ENCODE data around the gene FAM43B. TPM values are rescaled to one million over a fixed set of nuclear protein-coding genes. Genes with fewer than 3 reads are reported as not detected.

FAM43B gene
- total RNA-seq, 1 donor from 2014 or later, result 0.52 TPM

DNA sequence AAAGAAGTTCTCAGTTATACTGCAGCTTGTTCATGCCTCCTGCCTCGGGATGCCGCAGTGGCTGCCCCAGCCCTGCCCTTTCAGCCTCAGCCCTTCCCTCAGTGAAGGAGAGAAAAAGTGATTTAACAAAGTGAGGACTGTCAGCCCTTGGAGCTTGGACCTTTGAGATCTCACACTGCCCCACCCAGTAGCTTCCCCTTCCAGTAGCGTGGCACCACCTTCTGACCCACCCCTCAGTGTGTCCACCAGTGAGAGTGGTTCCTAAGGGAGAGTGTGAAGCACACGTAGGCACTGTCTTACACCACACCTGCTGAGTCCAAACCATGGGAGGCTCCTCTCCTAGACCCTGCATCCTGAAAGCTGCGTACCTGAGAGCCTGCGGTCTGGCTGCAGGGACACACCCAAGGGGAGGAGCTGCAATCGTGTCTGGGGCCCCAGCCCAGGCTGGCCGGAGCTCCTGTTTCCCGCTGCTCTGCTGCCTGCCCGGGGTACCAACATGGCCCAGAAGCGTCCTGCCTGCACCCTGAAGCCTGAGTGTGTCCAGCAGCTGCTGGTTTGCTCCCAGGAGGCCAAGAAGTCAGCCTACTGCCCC is 36.4 kb downstream of the FAM43B start, which contains the start of gene CDA:
CDA (plus strand) TSS at position 464 of the 592 bp plus-strand sequence; CDS start at position 497, 33 bp downstream.
- no peaks in the 10 kb centered on the region for H3K9me3 Mint-ChIP-seq (ENCODE audit: low read depth)
- TF ChIP-seq, protein P1, sequence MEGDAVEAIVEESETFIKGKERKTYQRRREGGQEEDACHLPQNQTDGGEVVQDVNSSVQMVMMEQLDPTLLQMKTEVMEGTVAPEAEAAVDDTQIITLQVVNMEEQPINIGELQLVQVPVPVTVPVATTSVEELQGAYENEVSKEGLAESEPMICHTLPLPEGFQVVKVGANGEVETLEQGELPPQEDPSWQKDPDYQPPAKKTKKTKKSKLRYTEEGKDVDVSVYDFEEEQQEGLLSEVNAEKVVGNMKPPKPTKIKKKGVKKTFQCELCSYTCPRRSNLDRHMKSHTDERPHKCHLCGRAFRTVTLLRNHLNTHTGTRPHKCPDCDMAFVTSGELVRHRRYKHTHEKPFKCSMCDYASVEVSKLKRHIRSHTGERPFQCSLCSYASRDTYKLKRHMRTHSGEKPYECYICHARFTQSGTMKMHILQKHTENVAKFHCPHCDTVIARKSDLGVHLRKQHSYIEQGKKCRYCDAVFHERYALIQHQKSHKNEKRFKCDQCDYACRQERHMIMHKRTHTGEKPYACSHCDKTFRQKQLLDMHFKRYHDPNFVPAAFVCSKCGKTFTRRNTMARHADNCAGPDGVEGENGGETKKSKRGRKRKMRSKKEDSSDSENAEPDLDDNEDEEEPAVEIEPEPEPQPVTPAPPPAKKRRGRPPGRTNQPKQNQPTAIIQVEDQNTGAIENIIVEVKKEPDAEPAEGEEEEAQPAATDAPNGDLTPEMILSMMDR (IDR thresholded peaks at IDR 0.05), result no peak
- H3K36me3 Mint-ChIP-seq (ENCODE audit: low read depth), result no peaks in the 10 kb centered on the region
- no peak within 1 kb of the TSS for H3K4me3 Mint-ChIP-seq (ENCODE audit: unreplicated experiment)
- peaks cover 30% of the 10 kb centered on the region for H3K27me3 Mint-ChIP-seq (ENCODE audit: low read depth)
- DNase-seq (ENCODE audit: low spot score), result no peak
- peaks cover 3% of the 10 kb centered on the region for H3K4me1 Mint-ChIP-seq (ENCODE audit: low read depth)
- no peak within 1 kb of the TSS for H3K27ac Mint-ChIP-seq (ENCODE audit: unreplicated experiment)

DNA sequence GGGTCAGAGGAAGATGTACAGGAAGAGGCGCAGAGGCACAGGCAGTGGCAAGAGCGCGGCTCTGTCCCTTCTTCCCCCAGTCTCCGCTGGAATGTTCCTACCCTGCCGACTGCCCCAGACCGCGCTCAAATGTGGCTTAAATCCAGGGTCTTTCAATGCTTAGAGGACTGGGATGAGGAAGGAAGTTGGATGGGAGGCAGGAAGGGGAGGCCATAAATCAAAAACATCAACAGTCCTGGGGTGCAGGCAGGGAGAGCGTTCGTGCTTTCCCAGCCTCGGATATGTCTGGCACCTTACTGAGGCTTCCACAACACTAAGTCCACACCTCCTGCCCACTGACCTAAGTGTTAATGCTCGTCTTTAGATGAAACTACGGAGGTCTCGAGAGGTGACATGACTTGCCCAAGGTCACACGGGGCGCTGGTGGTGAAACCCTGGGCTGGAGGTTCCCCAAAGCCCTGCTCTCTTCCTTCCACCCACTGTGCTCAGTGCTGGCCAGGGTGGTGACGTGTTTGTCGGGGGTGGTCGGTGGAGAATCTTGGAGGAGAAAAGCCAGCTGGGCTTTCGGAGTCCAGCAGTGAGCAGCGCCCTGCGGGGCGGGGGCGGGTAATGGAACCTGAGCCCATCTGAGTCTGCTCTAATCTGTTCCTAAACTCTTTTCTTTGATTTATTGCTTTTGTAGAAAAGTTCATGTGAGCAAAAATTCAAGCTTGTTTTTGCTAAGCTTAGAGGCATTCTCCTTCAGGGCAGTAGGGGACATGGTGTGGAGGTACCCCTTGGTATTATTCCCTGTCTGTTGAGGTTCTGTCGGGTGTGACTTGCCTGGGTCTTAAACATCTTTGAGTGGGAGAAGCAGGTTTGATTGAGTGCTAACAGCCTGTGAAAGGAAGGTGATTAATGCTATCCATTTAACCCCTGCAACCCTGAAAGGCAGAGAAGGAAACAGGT is 37.2 kb downstream of the FAM43B start:
- Mint-ChIP-seq H3K4me3 (ENCODE audit: unreplicated experiment) (no peak overlapping the region), H3K36me3 (ENCODE audit: low read depth) (peaks cover 1% of the 10 kb centered on the region), H3K9me3 (ENCODE audit: low read depth) (no peaks in the 10 kb centered on the region), H3K27me3 (ENCODE audit: low read depth) (peaks cover 33% of the 10 kb centered on the region), H3K4me1 (ENCODE audit: low read depth) (peaks cover 3% of the 10 kb centered on the region), H3K27ac (ENCODE audit: unreplicated experiment) (no peak overlapping the region)
- DNase-seq (ENCODE audit: low spot score), result no peak
- TF ChIP-seq, protein P1 (IDR thresholded peaks at IDR 0.05), result no peak

DNA sequence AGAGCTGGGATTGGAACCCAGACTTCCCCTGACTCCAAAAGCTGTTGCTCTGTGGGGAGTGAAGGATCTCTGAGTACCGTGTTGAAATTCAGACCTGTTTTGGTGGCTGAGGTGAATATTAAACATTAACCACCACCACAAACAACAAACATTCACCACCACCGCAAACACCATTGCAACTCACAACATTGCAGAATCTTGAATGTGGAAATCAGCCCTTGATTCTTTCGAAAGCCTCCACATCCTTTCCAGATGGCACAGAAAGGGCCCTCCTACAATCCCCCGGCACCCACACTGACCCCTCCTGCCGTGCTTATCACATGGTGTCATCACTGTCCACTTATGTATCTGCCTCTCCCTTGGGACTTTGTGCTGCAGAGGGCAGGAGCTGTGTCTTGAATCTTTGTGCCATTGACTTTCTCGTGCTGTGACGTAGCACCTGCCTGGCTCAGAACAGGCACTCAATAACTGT is 38.0 kb downstream of the FAM43B start:
- Mint-ChIP-seq H3K9me3 (ENCODE audit: low read depth) (no peaks in the 10 kb centered on the region), H3K36me3 (ENCODE audit: low read depth) (peaks cover 1% of the 10 kb centered on the region), H3K27me3 (ENCODE audit: low read depth) (peaks cover 33% of the 10 kb centered on the region), H3K27ac (ENCODE audit: unreplicated experiment) (no peak overlapping the region), H3K4me1 (ENCODE audit: low read depth) (peaks cover 3% of the 10 kb centered on the region), H3K4me3 (ENCODE audit: unreplicated experiment) (no peak overlapping the region)
- TF ChIP-seq, protein P1 (IDR thresholded peaks at IDR 0.05), result no peak
- no peak for DNase-seq (ENCODE audit: low spot score)

DNA sequence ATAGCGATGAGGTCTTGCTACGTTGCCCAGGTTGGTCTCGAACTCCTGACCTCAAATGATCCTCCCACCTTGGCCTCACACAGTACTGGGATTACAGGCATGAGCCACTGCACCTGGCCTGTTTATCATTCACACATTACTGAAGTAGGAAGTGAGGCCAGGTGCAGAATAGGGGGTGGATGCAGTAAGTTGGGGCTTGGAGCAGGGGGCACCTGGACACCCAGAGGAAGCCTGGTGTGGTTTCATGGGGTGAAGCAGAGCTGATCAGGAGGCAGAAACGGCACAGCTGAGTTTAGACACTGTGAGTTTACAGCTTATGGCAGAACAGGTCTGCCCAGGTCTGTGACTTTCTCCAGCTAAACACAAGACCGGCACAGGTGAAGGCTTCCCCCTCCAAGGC is 41.4 kb downstream of the FAM43B start:
- H3K36me3 Mint-ChIP-seq (ENCODE audit: low read depth), result peaks cover 1% of the 10 kb centered on the region
- H3K27ac Mint-ChIP-seq (ENCODE audit: unreplicated experiment), result no peak overlapping the region
- TF ChIP-seq, protein P1 (IDR thresholded peaks at IDR 0.05), result no peak
- no peaks in the 10 kb centered on the region for H3K4me1 Mint-ChIP-seq (ENCODE audit: low read depth)
- no peak for DNase-seq (ENCODE audit: low spot score)
- no peak overlapping the region for H3K4me3 Mint-ChIP-seq (ENCODE audit: unreplicated experiment)
- H3K27me3 Mint-ChIP-seq (ENCODE audit: low read depth), result peaks cover 28% of the 10 kb centered on the region
- no peaks in the 10 kb centered on the region for H3K9me3 Mint-ChIP-seq (ENCODE audit: low read depth)

DNA sequence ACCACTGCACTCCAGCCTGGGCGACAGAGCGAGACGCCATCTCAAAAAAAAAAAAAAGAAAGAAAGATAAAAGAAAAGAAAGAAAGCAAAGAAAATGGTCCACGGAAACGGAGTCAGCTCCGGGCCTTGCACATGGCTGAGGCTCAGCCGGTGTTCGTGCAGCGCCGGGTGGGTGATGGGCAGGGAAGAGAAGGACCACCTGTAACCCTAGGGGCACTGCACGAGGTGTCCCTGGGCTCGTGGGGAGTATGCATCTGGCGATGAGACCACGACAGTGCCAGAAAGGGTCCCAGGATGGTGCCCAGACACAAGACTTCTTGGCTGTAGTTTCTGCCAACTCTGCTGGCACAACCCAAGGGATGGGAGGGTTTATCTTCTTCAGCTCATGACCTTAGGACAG is 42.4 kb downstream of the FAM43B start:
- Mint-ChIP-seq H3K4me1 (ENCODE audit: low read depth) (no peaks in the 10 kb centered on the region), H3K4me3 (ENCODE audit: unreplicated experiment) (no peak overlapping the region), H3K9me3 (ENCODE audit: low read depth) (no peaks in the 10 kb centered on the region), H3K36me3 (ENCODE audit: low read depth) (peaks cover 1% of the 10 kb centered on the region), H3K27ac (ENCODE audit: unreplicated experiment) (no peak overlapping the region), H3K27me3 (ENCODE audit: low read depth) (peaks cover 20% of the 10 kb centered on the region)
- DNase-seq (ENCODE audit: low spot score), result no peak
- TF ChIP-seq, protein P1 (IDR thresholded peaks at IDR 0.05), result no peak
